Putamen (tissue), 1 donor: ENCODE results near the gene PCCB.
"Not testable (repeated sequence)": the region's sequence is repeated elsewhere in the genome, so short reads cannot be mapped to it uniquely, and the experiment has no call there.

ENCODE experiments used
- DNase-seq: peaks from one replicate; pipeline ENCODE4 v3.0.0-alpha.2; 2016; ENCODE audit warnings: low spot score

PCCB gene

DNA sequence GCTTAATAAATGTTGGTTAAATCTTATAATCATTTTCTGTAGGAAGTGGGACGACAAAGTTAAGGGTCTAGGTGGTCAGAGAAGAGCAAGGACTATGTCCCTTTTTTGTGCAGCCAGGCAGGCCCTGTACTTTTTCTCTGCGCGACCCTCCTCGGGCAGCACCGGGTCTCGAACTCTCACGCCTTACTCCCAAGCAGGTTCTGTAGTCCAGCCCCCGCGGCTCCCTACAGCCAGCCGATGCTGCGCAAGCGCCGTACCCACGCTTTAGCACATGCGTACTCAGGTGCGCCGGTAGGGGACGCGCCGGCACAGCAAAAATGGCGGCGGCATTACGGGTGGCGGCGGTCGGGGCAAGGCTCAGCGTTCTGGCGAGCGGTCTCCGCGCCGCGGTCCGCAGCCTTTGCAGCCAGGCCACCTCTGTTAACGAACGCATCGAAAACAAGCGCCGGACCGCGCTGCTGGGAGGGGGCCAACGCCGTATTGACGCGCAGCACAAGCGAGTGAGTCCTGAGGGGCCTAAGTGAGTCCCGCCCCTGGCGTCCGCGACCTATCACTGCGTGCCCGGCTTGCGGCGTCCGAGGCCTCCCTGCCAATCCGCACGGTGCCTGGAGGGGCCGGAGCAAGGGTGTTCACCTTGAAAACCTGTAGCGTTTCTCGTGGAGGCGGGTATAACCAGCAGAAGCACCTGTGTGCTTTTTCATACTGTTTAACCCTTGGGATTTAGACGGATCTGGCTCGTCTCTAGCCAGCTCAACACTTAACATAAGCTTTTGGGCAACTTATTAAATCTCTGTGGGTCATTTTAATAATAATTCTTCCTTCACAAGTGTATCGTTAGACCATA, at the start of gene PCCB:
PCCB (plus strand) TSS at position 282 of the 844 bp plus-strand sequence; CDS start at position 318, 36 bp downstream.
- DNase-seq: peak; percentile 90

DNA sequence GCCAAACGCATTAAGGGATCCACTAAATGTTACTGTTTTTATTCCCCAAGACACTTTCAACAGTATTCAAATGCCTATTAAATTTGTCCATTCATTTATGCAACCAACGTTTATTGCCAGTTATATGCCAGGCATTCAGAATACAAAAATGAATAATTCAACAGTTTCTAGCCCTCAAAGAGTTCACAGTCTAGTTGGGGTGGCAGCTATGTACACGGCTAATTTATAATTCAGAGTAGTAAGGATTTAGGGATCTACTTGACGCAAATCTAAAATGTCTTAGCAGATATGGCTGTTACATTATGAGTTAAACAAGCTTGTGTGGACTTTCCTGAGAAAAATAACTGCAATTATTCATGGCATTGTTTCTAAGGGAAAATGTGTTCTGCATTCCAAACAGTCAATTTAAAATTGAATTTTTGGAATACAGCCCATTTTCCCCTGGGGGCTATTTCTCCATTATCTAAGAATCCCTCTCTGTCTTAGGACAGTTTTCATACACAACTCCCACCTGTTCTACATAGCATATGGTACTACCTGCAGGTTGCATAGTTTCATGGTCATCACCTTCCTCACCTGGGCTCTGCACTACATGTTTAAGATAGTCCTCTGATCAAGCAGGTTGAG, 42.5 kb upstream of the PCCB start:
- no peak for DNase-seq

DNA sequence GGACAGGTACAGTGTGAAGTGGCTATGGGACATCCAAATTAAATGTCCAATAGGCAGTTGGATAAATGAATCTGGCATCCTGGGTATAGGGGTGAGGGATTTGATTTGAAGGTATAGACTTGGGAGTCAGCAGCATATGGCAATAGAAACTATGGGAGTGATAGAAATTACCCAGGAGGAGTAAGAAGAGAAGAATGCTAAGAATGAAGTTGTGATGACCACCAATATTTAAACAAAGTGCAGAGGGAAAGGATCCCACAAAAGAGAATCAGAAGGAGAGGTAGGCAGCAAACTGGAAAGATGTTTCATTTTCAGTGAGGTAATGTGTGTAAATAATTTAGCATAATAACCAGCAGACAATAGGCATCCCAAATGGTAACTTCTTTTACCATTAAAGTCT, 40.2 kb upstream of the PCCB start:
- DNase-seq: no peak

DNA sequence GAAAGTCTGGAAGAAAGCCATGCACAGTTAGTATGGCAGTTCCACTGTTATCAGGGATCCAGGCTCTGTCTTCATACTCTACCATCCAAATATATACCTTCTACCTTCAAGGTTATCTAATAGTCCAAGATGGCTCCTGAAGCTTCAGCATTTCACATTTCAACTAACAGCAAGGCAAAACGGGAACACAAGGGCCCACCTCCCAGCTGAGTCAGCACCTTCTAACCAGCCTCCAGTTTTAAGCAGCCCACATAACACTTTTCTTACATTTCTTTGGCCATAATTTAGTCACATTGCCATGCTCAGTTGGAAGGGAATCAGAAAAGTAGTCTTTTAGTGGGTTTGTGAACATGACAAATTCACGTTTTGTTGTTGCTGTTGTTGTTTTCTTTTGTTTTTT, 38.6 kb upstream of the PCCB start:
- no peak for DNase-seq

DNA sequence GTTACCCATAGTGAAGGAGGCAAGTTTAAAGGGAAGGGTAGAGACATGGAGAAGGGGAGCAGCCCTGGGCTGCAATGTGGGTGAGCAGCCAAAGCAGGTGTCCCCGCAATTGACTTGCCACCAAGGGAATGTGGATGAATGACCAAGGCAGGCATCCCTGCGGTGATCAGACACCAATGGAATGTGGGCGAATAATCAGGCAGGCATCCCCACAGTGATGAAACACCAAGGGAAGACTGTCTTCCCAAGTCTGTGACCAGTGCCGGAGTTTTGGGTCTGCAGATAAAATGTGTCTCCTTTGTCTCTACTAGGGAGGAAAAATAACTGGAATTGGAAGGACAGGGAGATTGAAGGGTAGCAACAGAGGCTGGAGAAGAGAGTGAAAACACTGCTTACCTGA, 27.4 kb upstream of the PCCB start:
- not testable (repeated sequence) for DNase-seq

DNA sequence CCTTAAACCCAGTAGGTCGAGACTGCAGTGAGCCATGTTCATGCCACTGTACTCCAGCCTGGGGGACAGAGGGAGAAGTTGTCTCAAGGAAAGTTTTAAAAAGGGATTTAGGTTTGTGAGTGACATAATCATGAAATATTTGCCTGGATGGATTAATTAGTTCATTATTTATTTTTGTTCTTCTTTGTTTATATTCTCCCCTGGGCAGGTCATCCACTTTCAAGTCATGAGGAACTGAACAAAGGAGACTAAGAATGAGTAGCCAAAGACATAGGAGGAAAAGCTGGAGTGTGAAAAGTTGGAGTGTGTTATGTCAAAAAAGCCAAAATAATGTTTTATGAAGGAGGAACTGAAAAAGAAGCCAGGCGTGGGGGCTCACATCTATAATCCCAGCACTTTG, 17.7 kb upstream of the PCCB start:
- DNase-seq: no peak

DNA sequence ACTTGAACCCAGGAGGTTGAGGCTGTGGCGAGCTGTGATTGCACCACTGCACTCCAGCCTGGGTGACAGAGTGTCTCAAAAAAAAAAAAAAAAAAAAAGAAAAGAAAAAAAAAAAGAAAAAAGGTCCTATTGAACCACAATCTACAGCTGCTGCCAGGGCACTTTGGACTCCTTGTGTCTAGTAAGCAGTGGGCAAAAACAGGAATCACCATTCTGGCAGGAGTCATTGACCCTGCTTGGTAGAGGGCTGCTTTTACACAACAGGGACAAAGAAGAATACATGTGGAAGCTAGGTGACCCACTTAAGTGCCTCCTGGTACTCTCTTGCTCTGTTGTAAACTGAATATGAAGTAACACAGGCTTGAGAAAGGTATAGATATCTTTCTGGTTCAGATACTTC, 14.6 kb upstream of the PCCB start:
- no peak for DNase-seq

DNA sequence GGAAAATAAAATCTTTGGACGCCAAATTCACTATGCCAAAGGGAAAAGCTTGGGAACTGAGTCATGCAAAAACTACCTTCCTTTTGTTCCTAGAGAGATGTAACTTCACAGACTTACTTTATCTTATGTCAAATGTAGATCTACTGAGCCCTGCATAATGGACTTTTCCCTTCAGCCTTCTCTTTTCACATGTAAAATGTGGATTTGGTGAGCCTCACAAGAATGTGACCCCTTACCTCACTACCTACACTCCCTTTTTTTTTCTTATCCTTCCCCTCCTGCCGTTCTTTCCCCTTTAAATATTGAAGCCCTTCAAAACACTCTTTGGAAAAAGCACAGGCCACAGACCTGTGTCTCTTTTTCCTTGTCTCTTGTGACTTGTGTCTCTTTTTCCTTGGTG, 14.0 kb upstream of the PCCB start:
- DNase-seq: no peak

DNA sequence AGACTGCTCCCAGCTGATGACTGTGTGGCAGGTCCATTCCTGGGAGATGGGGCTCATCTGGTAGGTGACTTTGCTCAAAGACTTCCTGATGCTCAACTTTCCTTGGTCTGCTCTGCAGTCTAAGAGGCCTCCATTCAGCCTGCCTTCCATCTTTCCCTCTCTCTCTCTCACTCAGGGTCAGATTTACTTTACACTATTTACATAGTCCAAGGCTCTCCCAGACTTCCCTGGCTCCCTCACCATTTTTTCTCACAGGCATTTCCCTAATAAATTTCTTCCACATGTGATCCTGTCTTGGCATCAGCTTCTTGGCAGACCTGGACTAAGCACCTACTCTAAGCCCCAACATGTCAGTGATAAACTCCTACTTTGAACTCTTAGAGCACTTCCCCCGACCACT, 13.0 kb upstream of the PCCB start:
- no peak for DNase-seq

DNA sequence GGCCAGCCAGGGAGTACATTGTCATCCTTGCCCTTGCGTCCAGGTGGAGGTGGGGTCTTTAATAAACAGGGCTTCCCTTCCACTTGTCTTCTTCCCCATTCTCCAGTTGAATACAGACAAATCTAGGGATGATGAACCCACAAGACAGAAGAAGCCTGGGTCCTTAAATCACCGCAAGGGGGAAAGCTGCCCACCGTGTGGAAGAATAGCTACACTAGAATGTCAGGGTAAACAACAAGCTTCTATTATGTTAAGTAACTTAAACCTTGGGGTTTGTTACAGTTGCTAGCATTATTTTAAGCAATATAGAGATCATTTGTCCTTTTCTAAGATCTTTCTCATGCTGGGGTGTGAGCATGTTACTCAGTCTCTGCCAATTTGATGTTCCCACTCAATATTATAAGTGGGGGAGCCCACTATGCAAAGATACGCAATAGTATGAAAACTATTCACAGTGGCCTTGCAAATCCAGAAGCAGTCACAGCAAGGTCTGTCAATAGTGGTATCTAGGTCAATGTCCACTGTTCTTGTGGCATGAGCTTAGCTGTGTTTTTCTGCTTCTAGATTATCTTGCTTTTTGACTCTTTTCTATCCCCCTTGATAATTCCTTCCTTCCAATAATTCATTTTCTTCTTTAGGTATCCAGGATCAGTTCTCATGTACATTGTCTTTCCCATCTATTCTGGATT, 12.0 kb upstream of the PCCB start:
- no peak for DNase-seq

DNA sequence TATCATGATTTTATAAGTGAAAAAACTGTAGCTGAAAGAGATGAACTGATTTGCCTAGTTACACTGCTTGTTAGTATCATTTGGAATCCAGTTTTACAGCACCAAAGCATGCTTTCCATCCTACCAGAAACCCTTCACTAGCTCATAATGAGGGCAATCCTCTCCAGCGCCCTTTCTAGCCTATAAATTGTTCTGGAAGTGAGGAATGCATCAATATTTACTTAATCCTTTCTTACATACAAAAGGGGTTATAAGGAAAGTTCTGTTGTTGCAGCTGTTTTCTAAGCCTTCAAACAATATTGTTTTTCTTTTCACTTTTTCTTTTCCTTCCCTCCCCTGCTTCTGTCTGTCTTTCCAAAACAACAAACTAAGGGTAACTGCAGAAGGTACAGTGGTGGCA, 11.0 kb upstream of the PCCB start:
- no peak for DNase-seq

DNA sequence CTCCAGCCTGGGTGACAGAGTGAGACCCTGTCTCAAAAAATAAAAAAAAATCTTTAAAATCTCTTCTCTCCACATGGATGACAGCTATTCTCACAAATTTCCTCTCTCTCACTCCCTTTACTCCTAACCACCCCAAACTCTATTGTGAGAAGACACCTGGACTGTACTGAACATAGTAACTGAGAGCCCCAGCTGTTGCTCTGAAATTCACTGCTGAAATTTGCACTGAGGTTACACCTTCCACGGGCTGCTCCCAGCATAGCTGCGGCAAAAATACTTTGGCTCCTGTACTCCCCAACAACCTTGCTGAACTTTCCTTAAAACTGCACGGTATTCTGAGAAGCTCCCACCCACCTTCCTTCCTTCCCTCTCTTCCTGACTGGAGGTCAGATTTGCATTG, 4.4 kb upstream of the PCCB start:
- DNase-seq: no peak

DNA sequence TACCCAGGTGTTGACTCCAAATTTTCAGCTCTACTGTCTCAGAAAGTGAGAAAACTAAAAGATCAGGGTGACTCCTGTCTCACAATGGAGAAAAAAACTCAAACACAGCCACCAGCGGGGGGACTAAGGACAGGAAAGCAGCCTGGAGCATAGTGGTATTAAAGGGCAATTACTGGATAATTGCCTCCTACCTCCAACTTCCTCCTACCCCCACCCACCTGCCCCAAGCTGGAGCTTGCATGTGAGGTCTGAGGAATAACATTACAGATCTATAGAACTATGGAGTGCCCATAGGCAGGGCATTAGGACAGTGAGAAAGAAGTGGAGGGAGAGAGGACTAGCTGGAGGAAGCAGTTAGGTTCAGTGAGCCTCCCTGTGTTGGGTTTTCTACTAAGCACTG, 2.7 kb upstream of the PCCB start:
- DNase-seq: no peak

DNA sequence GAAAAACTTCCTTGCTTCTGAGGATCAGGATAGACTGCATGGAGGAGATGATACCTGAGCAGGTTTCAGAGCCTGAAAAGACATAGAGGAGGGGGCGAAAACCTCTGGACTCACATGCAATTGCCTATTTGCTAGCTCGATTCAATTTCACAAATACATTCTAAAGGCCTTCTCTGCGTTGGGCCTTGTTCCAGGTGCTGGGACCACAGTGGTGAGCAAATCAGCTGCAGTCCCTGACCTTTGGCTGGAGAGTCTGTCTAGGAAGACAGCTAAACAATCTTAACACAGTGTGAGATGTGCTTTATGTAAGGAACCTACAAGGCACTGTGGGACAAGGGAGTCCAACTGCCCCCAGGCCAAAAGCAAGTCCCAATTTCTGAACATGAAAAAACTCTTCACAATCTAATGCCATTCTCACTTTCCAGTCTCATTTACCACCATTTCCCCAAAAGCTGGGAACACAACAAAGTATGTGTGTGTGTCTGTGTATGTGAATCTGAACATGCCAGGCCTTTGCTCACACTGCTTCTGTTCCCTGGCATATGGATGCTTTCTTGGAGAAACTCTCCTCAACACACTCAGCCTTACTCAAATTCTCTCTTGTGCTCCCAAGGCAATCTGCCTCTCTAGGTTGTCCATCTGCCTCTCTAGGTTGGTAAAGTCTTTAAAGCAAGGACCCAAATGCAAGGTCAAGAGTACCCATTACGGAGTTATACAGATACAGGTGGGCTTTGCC, 2.1 kb upstream of the PCCB start:
- DNase-seq: no peak

DNA sequence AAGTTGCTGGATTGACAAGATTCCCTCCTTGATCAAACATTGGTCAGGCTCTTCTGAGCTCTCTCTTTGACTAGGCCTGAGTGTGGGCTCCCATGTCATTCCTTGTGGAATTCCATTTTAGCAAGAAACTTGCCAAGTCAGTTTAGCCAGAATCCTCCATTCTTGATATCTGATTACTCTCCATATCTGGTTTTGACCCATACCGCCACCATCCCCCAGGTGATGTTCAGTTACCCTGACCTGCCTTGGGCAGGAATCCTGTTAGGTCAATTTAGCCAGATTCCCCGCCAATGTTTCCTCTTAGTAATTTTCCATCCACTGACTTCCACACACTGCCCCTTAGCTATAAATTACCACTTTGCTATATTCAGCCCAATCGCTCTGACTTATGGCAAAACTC, 1.0 kb upstream of the PCCB start:
- no peak for DNase-seq

DNA sequence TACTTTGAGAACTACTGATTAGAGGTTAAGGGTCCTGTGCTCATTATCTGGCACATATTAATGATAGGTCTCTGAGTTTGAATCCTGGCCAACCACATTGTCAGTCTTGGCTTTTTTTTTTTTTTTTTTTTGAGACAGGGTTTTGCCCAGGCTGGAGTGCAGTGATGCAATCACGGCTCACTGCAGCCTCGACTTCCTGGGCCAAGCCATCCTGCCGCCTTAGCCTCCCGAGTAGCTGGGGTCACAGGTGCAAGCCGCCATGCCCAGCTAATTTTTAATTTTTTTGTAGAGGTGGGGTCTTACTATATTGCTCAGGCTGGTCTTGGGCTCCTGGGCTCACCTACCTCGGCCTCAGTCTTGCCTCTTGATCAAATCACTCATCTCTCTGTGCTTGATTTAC, 547 bp upstream of the PCCB start:
- no peak for DNase-seq

DNA sequence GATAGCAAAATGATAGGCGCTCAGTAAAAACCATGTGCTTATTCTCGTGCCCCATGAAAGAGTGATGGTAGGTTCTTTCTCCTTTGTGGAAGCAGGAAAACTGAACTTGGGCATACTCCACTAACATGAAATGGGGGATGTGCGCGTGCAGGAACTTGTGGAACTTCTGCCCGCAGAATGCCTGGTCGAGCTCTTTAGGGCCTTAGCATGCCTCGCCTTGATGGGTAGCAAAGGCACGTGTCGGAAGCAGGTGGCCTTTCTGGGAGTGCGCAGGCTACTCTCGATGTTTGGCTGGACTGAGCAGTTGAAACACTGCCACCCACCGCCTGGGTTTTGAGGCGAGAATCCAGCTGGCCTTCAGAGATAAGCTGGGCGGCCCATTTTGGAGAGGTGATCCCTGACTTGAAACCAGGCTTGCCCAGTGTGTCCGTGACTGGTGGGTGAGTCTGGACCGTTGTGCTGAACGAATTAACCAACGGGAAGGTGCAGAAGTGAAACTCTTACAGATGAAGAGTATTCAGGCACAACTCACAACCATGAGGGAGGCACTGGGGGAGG, 842 bp downstream of the PCCB start:
- DNase-seq: peak; percentile 75

DNA sequence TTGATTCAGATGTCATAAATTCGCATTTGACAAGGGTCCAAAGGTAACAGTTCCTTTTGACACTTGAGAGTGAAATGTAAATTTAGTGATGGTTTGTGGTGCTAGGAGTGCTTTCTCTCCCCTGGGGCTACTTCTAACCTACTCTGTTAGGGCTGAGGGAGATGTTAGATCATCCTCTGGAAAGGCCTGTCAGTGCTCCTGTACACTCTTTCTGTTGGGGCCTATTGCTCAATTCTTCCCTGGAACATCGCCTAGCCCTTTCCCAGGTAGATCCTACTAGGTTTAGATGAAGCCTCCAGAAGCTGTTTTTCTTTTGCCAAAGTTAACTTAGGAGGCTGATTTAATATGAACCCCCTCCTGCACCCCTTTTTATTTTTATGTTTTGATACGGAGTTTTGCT, 1.4 kb downstream of the PCCB start:
- DNase-seq: no peak

DNA sequence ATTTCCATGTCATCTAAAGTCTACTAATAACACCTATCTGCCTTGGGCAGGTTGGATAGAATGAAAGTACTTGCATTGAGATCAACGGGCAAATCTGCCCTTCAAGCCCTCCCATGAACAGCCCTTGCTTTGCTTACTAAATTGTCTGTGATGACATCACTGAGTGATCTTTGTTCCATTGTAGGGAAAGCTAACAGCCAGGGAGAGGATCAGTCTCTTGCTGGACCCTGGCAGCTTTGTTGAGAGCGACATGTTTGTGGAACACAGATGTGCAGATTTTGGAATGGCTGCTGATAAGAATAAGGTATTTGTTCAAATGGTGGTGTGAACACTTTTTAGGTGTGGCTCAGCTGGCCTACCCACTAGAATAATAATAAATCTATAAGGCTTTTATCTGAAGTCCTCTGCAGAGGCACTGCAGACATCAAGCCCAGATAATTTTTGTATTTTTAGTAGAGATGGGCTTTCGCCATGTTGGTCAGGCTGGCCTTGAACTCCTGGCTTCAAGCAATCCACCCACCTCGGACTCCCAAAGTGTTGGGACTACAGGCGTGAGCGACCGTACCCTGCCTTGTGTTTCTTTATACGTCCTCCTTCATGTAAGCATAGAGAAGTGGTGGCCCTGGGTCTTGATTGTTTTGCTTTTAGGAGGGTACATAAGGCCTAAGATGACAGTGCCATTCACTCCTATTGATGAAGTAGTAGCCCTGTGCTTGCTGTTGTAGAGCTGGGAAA, 5.7 kb downstream of the PCCB start:
- DNase-seq: peak; percentile 85

DNA sequence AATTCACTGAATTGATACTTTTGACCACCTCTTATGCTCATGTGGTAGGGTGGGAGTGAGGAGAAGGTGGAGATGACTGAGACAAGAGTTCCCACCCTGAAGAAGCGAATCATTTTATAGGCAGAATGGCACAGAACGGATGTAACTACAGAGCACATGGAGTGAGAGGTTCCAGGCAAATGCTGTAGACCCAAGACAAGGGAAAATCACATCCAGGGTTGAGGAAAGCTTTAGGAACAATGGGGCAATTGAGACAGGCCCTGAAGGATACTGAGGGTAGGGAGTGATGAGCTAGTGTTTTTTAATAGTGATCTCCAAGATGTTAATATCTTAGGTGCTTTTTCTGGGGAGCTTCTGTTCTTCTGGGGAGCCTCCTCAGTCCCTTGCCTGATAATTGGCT, 8.1 kb downstream of the PCCB start:
- no peak for DNase-seq

DNA sequence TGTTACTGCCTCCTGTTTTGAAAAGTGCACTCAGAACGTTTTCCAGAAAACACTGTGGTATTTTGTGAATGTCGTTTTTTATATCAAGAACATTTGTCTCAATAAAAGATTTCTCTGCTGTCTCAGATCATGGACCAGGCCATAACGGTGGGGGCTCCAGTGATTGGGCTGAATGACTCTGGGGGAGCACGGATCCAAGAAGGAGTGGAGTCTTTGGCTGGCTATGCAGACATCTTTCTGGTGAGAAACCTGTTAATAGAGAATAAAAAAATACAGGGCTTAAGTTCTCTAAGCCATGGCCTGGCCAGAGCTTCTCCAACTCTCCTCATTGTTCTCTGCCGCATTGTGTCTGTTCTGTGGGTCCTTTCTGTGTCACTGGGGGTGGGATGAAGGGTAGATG, 11.7 kb downstream of the PCCB start:
- DNase-seq: no peak

DNA sequence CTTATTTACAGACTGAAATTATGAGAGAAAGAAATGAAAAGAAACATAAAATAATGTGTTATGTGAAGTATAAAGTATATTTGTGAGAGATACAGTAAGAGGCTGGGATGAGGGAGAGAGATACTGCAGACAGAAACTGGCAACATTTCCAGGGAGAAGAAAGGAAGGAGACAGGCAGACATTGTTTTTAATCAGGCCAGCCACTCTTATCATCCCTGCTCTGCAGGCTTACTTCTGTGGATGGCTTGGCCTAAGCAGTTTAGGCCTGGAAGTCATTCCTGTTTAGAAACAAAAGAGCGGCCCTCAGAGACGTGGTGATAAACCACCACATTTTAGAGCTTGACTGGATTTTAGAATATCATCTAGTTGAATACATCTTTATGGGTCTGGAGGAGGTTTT, 12.4 kb downstream of the PCCB start:
- DNase-seq: no peak
